Non-pigmented ciliary epithelial cell (primary cell): Measurements from ENCODE around the gene USP15.

Source experiments
- DNase-seq: peaks from one replicate; pipeline ENCODE4 v3.0.0-alpha.2; 2010; ENCODE audit warnings: low read depth

The USP15 gene

GRCh38 chr12:62258231-62258630 lies 2.0 kb upstream of the USP15 start:
- no peak for DNase-seq

- DNase-seq = no peak
These were observed 1.1 kb upstream of the USP15 start for GRCh38 chr12:62258941-62259630.

GRCh38 chr12:62259631-62259992 lies 592 bp upstream of the USP15 start:
- DNase-seq = no peak

GRCh38 chr12:62260733-62261683 lies 804 bp downstream of the USP15 start:
- DNase-seq = no peak

- no peak for DNase-seq
These were observed 1.8 kb downstream of the USP15 start for GRCh38 chr12:62261876-62262517.

- DNase-seq = no peak
These were observed 3.0 kb downstream of the USP15 start for GRCh38 chr12:62263232-62263631.

- DNase-seq = no peak
These were observed 3.8 kb downstream of the USP15 start for GRCh38 chr12:62263966-62264365.

- no peak for DNase-seq
These were observed 4.5 kb downstream of the USP15 start for GRCh38 chr12:62264706-62265105.

- no peak for DNase-seq
These were observed 5.3 kb downstream of the USP15 start for GRCh38 chr12:62265511-62265910.

GRCh38 chr12:62267026-62267425 lies 6.8 kb downstream of the USP15 start:
- DNase-seq = no peak

GRCh38 chr12:62267480-62267879 lies 7.3 kb downstream of the USP15 start:
- no peak for DNase-seq

- DNase-seq = no peak
These were observed 8.8 kb downstream of the USP15 start for GRCh38 chr12:62268956-62269355.

GRCh38 chr12:62269464-62270228 lies 9.4 kb downstream of the USP15 start:
- DNase-seq = no peak

- no peak for DNase-seq
These were observed 10.2 kb downstream of the USP15 start for GRCh38 chr12:62270384-62270783.

GRCh38 chr12:62270872-62271271 lies 10.7 kb downstream of the USP15 start:
- DNase-seq = no peak

- no peak for DNase-seq
These were observed 12.8 kb downstream of the USP15 start for GRCh38 chr12:62272936-62273552.

GRCh38 chr12:62273724-62274380 lies 13.6 kb downstream of the USP15 start:
- DNase-seq = no peak

GRCh38 chr12:62278022-62278421 lies 17.8 kb downstream of the USP15 start:
- no peak for DNase-seq

GRCh38 chr12:62279058-62279457 lies 18.9 kb downstream of the USP15 start:
- DNase-seq = no peak

GRCh38 chr12:62279961-62280360 lies 19.8 kb downstream of the USP15 start:
- DNase-seq = no peak
